Measurements from ENCODE around the gene KCNJ8.

GRCh38 chr12:21801522-21802288, 27.2 kb upstream of the KCNJ8 start:
- TF ChIP-seq POLR2A (IDR thresholded peaks at IDR 0.05): no peak
- TF ChIP-seq CTCF (IDR thresholded peaks at IDR 0.05 in 4 of 5, conservative IDR thresholded peaks at IDR 0.05 in 1 of 5): no peak

Measured in gastrocnemius medialis (tissue), 4 donors.